ENCODE data around the gene SELENOI. TPM values are rescaled to one million over a fixed set of nuclear protein-coding genes. Genes with fewer than 3 reads are reported as not detected.
"Not testable (repeated sequence)": the region's sequence is repeated elsewhere in the genome, so short reads cannot be mapped to it uniquely, and the experiment has no call there.

Gene SELENOI
- total RNA-seq, 1 donor = 34.1 TPM

- no peak for DNase-seq (ENCODE audit: low read depth)
- TF ChIP-seq, protein P1, sequence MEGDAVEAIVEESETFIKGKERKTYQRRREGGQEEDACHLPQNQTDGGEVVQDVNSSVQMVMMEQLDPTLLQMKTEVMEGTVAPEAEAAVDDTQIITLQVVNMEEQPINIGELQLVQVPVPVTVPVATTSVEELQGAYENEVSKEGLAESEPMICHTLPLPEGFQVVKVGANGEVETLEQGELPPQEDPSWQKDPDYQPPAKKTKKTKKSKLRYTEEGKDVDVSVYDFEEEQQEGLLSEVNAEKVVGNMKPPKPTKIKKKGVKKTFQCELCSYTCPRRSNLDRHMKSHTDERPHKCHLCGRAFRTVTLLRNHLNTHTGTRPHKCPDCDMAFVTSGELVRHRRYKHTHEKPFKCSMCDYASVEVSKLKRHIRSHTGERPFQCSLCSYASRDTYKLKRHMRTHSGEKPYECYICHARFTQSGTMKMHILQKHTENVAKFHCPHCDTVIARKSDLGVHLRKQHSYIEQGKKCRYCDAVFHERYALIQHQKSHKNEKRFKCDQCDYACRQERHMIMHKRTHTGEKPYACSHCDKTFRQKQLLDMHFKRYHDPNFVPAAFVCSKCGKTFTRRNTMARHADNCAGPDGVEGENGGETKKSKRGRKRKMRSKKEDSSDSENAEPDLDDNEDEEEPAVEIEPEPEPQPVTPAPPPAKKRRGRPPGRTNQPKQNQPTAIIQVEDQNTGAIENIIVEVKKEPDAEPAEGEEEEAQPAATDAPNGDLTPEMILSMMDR (IDR thresholded peaks at IDR 0.05; ENCODE audit: insufficient read depth, low read depth, low read length) = peak; percentile 23
These were observed 31.7 kb upstream of the SELENOI start for GRCh38 chr2:26314243-26314642.

DNA sequence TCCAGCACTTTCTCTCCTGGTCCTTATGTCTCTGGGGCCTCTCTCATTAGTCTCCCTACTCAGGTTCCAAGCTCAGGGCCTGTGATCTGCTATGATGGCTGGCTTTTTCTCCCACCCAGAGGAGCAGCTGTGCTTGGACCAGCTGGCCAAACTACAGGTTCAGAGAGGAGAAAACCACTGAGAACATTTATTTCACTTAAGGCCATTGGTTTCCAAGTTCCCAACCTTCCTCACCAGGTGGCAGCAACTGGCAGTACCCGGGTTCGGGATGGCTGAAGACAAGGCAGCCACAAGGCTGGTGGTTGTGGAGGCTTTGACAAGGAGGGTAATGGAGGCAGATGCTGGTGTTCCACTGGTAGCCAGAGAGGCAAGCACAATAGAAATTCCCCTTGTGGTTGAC is 29.9 kb upstream of the SELENOI start:
- TF ChIP-seq, protein P1 (IDR thresholded peaks at IDR 0.05; ENCODE audit: insufficient read depth, low read depth, low read length) = peak; percentile 28
- no peak overlapping the region for H3K4me3 ChIP-seq (ENCODE audit: low read depth, low read length)
- DNase-seq (ENCODE audit: low read depth) = peak; percentile 17

More at GRCh38 chr2:26314243-26314642, 31.7 kb upstream of the SELENOI start:
- H3K4me3 ChIP-seq (ENCODE audit: low read depth, low read length) = no peak overlapping the region

GRCh38 chr2:26316845-26317244 is 29.1 kb upstream of the SELENOI start:
- no peak overlapping the region for H3K4me3 ChIP-seq (ENCODE audit: low read depth, low read length)
- TF ChIP-seq, protein P1 (IDR thresholded peaks at IDR 0.05; ENCODE audit: insufficient read depth, low read depth, low read length) = no peak
- no peak for DNase-seq (ENCODE audit: low read depth)

DNA sequence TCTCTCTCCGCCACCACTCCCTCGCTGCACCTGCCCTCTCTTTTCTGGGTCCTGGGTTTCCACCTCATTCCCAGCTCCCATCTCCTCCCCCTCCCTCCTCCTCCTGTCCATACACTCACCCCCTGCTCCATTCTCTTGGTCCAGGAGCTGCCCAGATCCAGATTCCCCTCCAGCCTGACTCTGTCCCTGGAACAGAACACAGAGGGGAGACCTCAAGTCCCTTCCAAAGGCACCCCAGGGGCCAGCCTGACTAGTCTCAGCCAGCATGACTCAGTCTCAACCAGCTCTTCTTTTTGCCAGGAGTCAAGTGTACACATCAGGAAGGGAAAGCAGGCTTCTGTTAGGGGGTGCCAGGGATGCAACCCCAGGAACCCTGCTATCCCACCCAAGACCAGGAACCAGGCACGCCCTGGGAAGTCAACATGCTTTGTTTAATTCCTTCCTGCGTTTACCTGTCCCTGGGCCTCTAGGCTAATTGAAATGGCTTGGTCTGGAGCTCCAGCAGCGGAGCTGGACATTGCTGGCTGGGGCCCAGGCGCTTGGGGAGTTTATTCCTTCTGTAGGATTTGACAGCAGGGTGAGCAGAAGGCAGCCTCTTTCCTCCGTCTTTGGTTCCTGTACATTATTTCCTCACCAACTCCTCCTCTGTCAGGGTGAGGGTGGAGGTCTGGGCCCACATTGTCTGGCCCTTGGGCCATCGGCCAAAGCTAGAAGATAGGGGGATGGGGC is 28.4 kb upstream of the SELENOI start:
- TF ChIP-seq, protein P1 (IDR thresholded peaks at IDR 0.05; ENCODE audit: insufficient read depth, low read depth, low read length) = no peak
- DNase-seq (ENCODE audit: low read depth) = no peak
- H3K4me3 ChIP-seq (ENCODE audit: low read depth, low read length) = no peak overlapping the region

- DNase-seq (ENCODE audit: low read depth) = no peak
- TF ChIP-seq, protein P1 (IDR thresholded peaks at IDR 0.05; ENCODE audit: insufficient read depth, low read depth, low read length) = no peak
- no peak overlapping the region for H3K4me3 ChIP-seq (ENCODE audit: low read depth, low read length)
These were observed 27.0 kb upstream of the SELENOI start for GRCh38 chr2:26318950-26319349.

GRCh38 chr2:26324479-26324878 is 21.5 kb upstream of the SELENOI start:
- H3K4me3 ChIP-seq (ENCODE audit: low read depth, low read length); DNase-seq (ENCODE audit: low read depth): not testable (repeated sequence)

DNA sequence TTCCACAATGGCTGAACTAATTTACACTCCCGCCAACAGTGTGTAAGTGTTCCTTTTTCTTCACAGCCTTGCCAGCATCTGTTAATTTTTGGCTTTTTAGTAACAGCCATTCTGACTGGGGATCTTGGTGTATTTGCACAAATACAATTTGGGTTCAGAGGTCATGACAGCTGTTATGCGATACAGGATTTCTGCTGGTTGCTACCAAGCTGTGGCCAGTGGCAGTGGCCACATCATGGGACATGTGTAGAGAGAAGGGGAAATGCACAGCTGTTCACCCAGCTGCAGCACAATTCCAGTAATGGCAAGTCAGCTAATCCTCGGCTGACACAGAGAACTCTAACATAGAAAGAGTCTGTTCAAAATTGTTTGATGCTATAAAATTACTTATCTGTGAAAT is 21.0 kb upstream of the SELENOI start:
- no peak overlapping the region for H3K4me3 ChIP-seq (ENCODE audit: low read depth, low read length)
- no peak for DNase-seq (ENCODE audit: low read depth)
- TF ChIP-seq, protein P1 (IDR thresholded peaks at IDR 0.05; ENCODE audit: insufficient read depth, low read depth, low read length) = no peak
